HEK293 (cell line): Measurements from ENCODE around the gene MGAT5B.

Experiments used
- MYNN ChIP-seq: fragments of 450-650 bp; formaldehyde crosslinking; IDR thresholded peaks from 2 replicates; pipeline ENCODE4 v1.5.1; 2016; ENCODE audit warnings: missing biosample characterization, missing genetic modification characterization, borderline replicate concordance
- WT1 ChIP-seq: fragments of 450-650 bp; formaldehyde crosslinking; IDR thresholded peaks from 2 replicates; pipeline ENCODE4 v1.5.1; 2016; ENCODE audit warnings: missing biosample characterization, missing genetic modification characterization
- ZBTB1 ChIP-seq: fragments of 450-650 bp; formaldehyde crosslinking; IDR thresholded peaks from 2 replicates; pipeline ENCODE4 v1.5.1; 2016; ENCODE audit warnings: missing biosample characterization, missing genetic modification characterization
- ZNF146 ChIP-seq: fragments of 450-650 bp; formaldehyde crosslinking; IDR thresholded peaks from 2 replicates; pipeline ENCODE4 v1.5.1; 2016; ENCODE audit warnings: missing biosample characterization, missing genetic modification characterization
- ZNF23 ChIP-seq: fragments of 450-650 bp; formaldehyde crosslinking; IDR thresholded peaks from 2 replicates; pipeline ENCODE4 v1.5.1; 2016; ENCODE audit warnings: missing biosample characterization, missing genetic modification characterization, borderline replicate concordance
- TF ChIP-seq, protein P1 (sequence below): fragments of 450-650 bp; formaldehyde crosslinking; IDR thresholded peaks from 2 replicates; pipeline ENCODE4 v1.5.1; 2016; ENCODE audit warnings: missing biosample characterization, missing genetic modification characterization
- TF ChIP-seq, protein P2 (sequence below): fragments of 450-650 bp; formaldehyde crosslinking; IDR thresholded peaks from 2 replicates; pipeline ENCODE4 v1.5.1; 2016; ENCODE audit warnings: missing biosample characterization, missing genetic modification characterization

DNA sequence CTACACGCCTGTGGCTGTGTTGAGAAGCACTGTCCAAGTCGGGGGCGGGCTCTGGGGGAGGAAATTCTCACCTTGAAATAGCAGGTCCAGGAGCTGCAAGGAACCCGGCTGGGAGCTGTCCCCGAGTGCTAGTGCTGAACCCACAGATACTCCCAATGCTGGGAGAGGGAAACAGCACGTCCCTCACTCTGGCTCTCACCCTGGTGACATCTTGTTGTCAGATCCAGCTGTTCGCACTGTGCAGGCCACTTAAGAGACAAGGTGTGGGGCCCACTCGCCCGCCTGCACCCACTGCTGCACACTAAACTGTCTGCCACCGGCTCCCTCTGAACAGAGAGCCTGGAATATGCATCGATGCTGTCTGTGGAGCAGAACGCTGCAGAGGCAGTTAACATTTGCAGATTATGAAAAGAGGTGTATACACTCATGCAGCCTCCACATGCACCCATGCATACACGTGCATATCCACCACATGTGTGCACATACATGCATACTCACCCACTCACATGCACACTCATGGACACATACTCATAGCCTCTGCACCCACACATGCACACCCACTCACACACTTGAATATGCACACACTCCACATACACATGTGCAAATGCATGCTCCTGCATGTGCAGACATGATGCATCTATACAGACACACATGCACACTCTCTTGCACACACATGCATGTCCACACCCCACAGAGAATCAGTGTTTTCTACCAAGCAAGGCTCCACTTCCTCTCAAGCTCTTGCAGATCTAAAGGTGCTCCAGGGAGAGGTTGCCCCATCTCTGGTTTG is 42.0 kb downstream of the MGAT5B start:
- TF ChIP-seq, protein P1, sequence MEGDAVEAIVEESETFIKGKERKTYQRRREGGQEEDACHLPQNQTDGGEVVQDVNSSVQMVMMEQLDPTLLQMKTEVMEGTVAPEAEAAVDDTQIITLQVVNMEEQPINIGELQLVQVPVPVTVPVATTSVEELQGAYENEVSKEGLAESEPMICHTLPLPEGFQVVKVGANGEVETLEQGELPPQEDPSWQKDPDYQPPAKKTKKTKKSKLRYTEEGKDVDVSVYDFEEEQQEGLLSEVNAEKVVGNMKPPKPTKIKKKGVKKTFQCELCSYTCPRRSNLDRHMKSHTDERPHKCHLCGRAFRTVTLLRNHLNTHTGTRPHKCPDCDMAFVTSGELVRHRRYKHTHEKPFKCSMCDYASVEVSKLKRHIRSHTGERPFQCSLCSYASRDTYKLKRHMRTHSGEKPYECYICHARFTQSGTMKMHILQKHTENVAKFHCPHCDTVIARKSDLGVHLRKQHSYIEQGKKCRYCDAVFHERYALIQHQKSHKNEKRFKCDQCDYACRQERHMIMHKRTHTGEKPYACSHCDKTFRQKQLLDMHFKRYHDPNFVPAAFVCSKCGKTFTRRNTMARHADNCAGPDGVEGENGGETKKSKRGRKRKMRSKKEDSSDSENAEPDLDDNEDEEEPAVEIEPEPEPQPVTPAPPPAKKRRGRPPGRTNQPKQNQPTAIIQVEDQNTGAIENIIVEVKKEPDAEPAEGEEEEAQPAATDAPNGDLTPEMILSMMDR (tag by site-specific recombination), result no peak
- TF ChIP-seq ZBTB1 (no peak), WT1 (tag by site-specific recombination) (no peak), ZNF23 (tag by site-specific recombination) (no peak), ZNF146 (tag by site-specific recombination) (no peak), MYNN (no peak)
- TF ChIP-seq, protein P2, sequence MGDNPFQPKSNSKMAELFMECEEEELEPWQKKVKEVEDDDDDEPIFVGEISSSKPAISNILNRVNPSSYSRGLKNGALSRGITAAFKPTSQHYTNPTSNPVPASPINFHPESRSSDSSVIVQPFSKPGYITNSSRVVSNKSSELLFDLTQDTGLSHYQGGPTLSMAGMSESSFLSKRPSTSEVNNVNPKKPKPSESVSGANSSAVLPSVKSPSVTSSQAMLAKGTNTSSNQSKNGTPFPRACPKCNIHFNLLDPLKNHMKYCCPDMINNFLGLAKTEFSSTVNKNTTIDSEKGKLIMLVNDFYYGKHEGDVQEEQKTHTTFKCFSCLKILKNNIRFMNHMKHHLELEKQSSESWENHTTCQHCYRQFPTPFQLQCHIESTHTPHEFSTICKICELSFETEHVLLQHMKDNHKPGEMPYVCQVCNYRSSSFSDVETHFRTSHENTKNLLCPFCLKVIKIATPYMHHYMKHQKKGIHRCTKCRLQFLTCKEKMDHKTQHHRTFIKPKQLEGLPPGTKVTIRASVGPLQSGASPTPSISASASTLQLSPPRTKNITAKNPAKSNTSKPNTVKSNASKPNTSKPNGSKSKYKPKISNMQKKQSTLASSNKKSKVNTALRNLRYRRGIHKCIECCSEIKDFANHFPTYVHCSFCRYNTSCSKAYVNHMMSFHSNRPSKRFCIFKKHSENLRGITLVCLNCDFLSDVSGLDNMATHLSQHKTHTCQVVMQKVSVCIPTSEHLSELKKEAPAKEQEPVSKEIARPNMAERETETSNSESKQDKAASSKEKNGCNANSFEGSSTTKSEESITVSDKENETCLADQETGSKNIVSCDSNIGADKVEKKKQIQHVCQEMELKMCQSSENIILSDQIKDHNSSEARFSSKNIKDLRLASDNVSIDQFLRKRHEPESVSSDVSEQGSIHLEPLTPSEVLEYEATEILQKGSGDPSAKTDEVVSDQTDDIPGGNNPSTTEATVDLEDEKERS (tag by site-specific recombination), result no peak
